Gastrocnemius medialis (tissue), 4 donors: ENCODE data around the gene DMBX1.

Source experiments
- CTCF ChIP-seq, 5 experiments: fragments of 450-650 bp in 3 of 5; fragments of 200-600 bp in 2 of 5; sonication (generic) in 2 of 5; IDR thresholded peaks in 4 of 5; conservative IDR thresholded peaks in 1 of 5; 1 replicate in 4 of 5; 2 replicates in 1 of 5; pipeline ENCODE4 v1.5.1; 2016 to 2019; ENCODE audit warnings: antibody characterized with exemption in 5 of 5, mild to moderate bottlenecking in 3 of 5, moderate library complexity in 3 of 5
- POLR2A ChIP-seq, 2 donors: fragments of 450-650 bp; IDR thresholded peaks; one replicate each; pipeline ENCODE4 v1.6.1; 2017; ENCODE audit warnings: antibody characterized with exemption in 2 of 2, mild to moderate bottlenecking in 2 of 2, moderate library complexity in 2 of 2

- no peak for TF ChIP-seq CTCF (IDR thresholded peaks at IDR 0.05 in 4 of 5, conservative IDR thresholded peaks at IDR 0.05 in 1 of 5)
- TF ChIP-seq POLR2A (IDR thresholded peaks at IDR 0.05): no peak
These were observed 6.9 kb downstream of the DMBX1 start for GRCh38 chr1:46496505-46496904.
